Measurements from ENCODE around the gene C15orf61.

The C15orf61 gene

DNA sequence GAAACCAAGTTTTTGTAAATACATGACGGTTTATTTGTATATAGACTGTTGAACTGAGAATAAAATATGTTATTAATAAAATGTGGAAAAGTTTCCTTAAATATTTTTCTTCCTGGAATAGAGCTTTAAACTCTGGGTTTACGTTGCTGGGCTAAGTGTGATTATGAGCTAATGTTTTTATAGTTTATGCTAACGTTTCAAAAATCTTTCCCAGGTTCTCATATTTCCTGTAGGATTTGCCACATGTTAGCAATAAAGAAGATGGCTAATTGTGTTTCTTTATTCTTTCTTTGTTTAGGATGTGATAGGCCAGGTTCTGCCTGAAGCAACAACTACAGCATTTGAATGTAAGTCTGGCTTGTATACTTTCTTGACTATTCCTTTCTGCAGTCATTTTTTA lies 28.8 kb downstream of the C15orf61 start:
- DNase-seq (ENCODE audit: low spot score): no peak

- no peak for DNase-seq (ENCODE audit: low spot score)
Measured at GRCh38 chr15:67550522-67550921, 29.6 kb downstream of the C15orf61 start.

- no peak for DNase-seq (ENCODE audit: low spot score)
Measured at GRCh38 chr15:67551207-67551743, 30.3 kb downstream of the C15orf61 start.

- DNase-seq (ENCODE audit: low spot score): no peak
Measured at GRCh38 chr15:67554580-67554979, 33.6 kb downstream of the C15orf61 start.

GRCh38 chr15:67556976-67557570 lies 36.1 kb downstream of the C15orf61 start:
- DNase-seq (ENCODE audit: low spot score): no peak

GRCh38 chr15:67558502-67558901 lies 37.6 kb downstream of the C15orf61 start:
- DNase-seq (ENCODE audit: low spot score): no peak

DNA sequence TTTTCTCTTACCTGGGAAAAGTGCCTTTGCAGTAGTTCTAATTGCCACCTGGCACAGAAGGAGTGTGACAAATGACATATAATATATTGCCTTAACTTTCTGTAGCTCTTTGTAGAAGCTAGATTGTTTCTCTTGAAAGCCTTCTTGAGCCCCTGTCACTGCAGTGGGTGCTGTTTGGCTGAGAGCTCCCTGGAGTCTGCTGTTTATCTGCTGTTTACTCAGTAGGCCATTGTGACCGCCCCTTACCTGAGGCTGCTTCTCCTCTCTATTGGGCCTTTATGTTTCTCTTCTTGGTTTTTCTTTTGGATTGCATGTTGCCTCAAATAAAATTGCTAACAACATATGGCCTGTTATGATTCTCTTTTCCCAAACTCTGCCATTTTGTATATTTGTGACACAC lies 38.2 kb downstream of the C15orf61 start:
- no peak for DNase-seq (ENCODE audit: low spot score)

- DNase-seq (ENCODE audit: low spot score): no peak
Measured at GRCh38 chr15:67559576-67559975, 38.6 kb downstream of the C15orf61 start.

DNA sequence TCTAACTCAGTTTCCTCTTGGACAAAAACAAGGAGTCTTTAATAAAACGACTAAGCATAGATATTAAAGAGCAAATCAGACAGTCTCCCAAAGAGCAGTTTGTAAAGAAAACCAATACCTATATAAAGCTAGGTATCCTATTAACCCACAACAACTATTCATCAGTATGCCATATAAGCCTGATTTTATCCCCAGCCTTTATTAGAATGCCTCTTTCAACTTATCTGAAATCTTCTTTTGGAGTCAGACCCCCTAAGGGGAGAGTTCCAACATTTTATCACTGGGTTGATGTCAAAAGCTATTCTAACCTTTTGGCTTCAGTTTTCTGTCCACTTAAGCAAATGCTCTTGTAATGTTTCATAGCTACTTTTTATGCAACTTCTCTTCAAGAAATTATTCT lies 39.4 kb downstream of the C15orf61 start:
- no peak for DNase-seq (ENCODE audit: low spot score)

- DNase-seq (ENCODE audit: low spot score): no peak
Measured at GRCh38 chr15:67563092-67563491, 42.2 kb downstream of the C15orf61 start.

DNA sequence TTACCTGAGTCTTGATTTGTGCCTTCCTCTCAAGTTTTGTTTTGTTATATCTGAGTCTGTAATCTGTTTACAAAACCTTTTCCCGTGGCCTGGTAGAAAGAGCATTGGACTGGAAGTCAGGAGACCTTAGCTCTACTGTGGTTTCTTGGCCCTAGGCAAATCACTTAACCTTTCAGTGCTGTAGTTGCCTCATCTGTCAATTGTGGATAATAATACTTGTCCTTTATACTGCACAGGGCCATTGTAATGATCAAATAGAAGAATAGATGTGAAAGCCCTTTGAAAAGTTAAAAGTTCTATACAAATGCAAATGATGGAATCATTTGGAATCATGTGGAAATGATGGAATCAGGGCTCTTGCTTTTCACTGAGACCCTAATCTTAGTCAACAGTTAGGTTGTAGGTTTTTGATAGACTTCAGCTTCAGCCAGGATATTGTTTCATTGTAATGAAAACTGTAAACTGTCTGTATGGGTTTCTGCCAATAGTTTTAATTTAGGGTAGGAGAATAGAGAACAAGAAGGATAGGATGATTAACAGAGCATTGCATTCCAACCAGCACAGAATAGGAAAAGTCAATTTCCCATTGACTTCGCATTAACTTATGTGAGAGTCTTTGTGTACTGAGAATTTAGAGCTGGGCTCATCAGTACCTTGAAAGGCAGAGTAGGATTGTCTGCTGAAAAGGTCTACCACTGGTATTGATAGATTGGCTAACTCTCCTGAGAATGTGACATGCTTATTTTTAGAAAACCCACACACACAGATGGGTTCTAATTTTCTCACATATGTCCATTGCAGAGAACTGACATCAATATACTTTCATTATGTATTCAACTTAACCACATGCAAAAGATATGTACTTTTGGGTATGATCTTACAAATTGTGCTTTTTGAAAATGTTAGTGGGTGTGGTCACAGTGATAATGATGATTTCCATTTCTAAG lies 43.4 kb downstream of the C15orf61 start:
- DNase-seq (ENCODE audit: low spot score): no peak

DNA sequence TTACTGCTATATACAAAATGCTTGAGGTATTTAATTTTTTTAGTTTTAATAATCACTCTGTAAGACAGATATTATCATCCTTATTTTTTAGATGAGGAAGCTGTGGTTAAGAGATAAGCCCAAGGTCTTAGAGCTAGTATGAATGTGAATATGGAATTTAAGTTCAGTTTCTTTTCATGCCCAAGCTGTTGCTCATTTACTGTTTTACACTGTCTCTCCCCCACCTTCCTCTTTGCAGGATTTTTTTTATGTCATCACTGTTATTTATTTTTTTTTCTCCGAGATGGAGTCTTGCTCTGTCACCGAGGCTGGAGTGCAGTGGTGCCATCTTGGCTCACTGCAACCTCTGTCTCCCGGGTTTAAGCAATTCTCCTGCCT lies 44.0 kb downstream of the C15orf61 start:
- no peak for DNase-seq (ENCODE audit: low spot score)

DNA sequence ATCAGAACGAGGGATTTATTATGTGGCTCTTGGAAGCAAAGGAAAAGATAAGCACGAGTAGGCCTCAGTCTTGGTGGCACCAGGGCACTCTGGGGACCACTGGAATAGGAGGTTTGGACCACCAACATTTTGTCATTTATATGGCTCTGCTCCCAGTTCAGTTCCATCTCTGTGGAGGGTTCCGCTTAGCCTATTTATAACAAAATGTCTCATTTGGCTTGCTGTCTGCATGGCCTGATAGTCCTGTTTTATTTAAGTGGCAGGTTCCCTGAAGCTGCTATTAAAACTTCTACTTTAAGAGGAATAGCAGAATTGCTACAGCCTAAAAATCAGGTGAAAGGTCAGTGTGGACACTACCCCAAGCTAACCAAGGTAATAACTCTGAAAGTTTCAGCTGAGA lies 48.7 kb downstream of the C15orf61 start:
- no peak for DNase-seq (ENCODE audit: low spot score)

DNA sequence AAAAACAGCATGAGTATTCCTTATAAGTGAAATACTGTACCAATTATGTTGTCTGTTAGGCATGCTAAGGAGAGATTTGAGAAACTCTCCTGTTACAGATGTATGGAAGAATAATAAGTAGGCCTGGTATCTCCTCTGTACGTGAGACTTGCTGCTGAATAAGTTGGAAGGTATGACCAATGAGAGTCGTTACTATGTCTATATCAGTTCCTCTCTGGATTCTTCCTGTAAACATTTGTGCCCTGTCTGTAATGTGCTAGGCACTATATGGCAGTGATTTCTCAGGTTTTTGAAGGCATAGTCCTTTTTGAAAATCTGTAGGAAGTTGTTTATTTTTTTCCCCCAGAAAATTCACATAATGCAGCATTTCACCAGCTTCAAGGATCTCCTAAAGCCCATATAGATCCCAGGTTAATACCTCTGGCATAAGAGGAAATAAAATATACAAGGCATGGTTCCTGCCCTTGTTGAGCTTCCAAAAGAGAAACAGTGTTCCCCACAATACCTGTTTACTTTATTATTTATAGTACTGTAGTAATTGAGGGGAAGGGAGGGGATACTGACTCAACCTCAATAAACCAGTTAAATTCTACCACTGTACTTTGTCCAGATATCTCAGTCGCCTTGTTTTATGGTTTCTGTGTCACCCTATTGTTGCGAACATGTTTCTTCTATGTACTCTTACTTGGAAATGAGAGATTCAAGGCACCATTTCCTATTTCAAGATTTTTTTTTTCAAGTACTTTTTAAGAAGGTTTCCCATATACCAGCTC lies 50.1 kb downstream of the C15orf61 start:
- DNase-seq (ENCODE audit: low spot score): no peak

DNA sequence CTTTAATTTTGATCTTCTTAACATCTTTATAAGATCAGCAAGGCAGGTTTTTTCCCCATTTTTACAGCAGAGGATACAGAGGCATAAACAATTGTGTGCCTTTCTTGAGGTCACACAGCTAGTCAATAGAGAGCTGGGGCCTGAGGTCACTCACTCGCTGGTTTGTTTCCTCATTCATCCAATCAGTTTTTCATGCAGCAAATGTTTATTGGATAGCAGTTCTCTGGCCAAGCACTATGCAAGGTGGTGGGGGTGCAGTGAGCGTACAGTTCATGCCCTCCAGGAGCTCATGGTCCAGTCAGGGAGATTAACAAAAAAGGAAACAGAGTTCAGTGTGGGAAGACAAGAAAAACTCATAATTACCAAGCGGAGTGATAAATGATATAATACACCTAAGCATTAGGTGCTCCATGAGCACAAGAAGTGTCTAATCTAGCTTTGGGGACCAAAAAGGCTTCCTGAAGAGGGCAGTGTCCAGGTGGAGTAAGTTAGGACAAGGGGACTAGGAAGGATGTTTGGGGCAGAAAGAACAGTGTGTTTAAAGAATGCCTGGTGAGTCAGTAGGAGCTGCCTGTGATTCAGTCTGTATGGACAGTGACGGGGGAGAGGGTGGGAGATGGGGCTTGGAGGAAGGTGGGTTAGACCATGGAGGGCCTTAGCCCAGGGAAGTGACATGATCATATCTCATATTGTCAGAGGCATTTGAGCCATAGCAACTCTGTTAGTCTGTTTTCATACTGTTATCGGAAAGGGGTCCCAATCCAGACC lies 50.9 kb downstream of the C15orf61 start:
- DNase-seq (ENCODE audit: low spot score): no peak

- no peak for DNase-seq (ENCODE audit: low spot score)
Measured at GRCh38 chr15:67573194-67573593, 52.3 kb downstream of the C15orf61 start.

GRCh38 chr15:67575039-67575502 lies 54.1 kb downstream of the C15orf61 start:
- no peak for DNase-seq (ENCODE audit: low spot score)

DNA sequence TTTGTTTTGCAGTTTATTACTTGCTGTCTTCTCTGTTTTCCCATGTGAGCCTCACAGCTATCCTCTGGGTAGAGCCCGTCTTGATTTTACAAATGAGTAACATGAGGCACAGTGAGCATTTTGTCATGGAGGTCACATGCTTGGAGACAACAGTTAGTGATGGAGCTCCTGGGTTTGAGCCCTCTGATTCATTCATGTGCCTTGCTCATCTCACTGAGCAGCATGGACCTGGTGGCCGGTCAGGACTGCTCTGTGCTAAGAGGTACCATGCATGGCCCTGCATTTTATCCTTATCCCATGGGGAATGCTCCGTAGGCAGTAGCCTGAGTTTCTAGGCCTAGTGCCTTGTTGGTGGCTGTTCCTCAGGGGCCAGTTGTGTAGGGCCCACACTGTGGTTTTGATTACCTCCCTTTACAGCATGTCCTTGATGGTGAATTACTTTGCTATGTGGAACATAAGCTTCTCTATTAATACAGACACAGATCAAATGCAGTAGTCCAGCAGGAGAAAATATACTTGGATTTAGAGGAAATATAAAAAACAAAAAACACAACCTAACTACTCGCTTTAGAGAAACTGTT lies 57.2 kb downstream of the C15orf61 start:
- no peak for DNase-seq (ENCODE audit: low spot score)

DNA sequence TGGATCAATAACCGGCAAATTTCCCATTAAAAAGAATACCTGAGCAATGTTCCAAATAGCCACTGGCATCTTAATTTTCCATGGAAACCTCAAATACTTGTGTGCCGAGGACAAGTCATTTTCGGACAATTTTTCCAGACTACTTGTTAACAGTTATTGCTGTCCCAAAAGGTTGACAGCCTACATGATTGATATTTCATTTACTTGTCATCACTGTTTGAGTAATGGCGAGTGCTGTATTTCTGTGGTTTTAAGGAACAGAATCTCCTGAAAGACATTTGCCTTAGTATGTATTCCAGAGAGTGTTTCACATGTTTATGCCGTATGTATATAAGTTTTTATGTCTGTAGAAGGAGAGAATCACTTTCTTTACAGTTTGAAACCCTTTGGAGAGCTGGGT lies 58.2 kb downstream of the C15orf61 start:
- DNase-seq (ENCODE audit: low spot score): no peak
